OCI-LY3 (cell line): ENCODE data around the gene PRSS22.

Source experiments
- H2AFZ ChIP-seq: fragments of 200-600, 300-600 bp; shearing (Covaris generic); 2 replicates; pipeline ENCODE4 v1.6.0; 2014; ENCODE audit warnings: antibody characterized with exemption, low read depth, low read length
- H3K27ac ChIP-seq: fragments of 200-600, 300-600 bp; sonication (generic); 2 replicates; pipeline ENCODE4 v1.5.1; 2014; ENCODE audit warnings: mild to moderate bottlenecking, low read length, moderate library complexity, mixed read lengths
- H3K27me3 ChIP-seq: fragments of 200-600, 300-600 bp; sonication (generic); 2 replicates; pipeline ENCODE4 v1.6.1; 2014; ENCODE audit warnings: low read depth, low read length, mixed read lengths
- H3K36me3 ChIP-seq: fragments of 200-600, 300-600 bp; sonication (generic); replicated peaks from 2 replicates; pipeline ENCODE3; 2014; ENCODE audit warnings: low read depth, low read length, mixed read lengths
- H3K4me1 ChIP-seq: fragments of 300-600, 200-600 bp; sonication (generic); 2 replicates; pipeline ENCODE4 v1.6.1; 2014; ENCODE audit warnings: low read length, mixed read lengths
- H3K4me2 ChIP-seq: fragments of 200-600, 300-600 bp; sonication (generic); 2 replicates; pipeline ENCODE4 v1.6.1; 2014; ENCODE audit warnings: low read length, mixed read lengths
- H3K4me3 ChIP-seq: fragments of 300-600, 200-600 bp; sonication (generic); 2 replicates; pipeline ENCODE4 v1.5.1; 2014; ENCODE audit warnings: antibody characterized with exemption, mild to moderate bottlenecking, low read length, moderate library complexity
- H3K79me2 ChIP-seq: fragments of 300-600, 200-600 bp; shearing (Covaris generic); 2 replicates; pipeline ENCODE4 v1.6.1; 2014; ENCODE audit warnings: mild to moderate bottlenecking, low read length, mixed read lengths
- H3K9ac ChIP-seq: fragments of 300-600, 200-600 bp; shearing (Covaris generic); 2 replicates; pipeline ENCODE4 v1.6.0; 2014; ENCODE audit warnings: mild to moderate bottlenecking, low read length, moderate library complexity
- H3K9me3 ChIP-seq: fragments of 200-600, 300-600 bp; shearing (Covaris generic); 2 replicates; pipeline ENCODE4 v1.6.1; 2014; ENCODE audit warnings: low read length, mixed read lengths; ENCODE audit not compliant: insufficient read depth
- H4K20me1 ChIP-seq: fragments of 200-600, 300-600 bp; sonication (generic); 2 replicates; pipeline ENCODE4 v1.6.1; 2016; ENCODE audit warnings: low read length, mixed read lengths; ENCODE audit not compliant: insufficient read depth
- EZH2phosphoT487 ChIP-seq: fragments of 200-600 bp; shearing (Covaris generic); IDR thresholded peaks from 2 replicates; pipeline ENCODE4 v1.6.1; 2018; ENCODE audit warnings: antibody characterized with exemption, mixed run types, low read depth
- TF ChIP-seq, protein P1 (sequence below): fragments of 200-600, 300-600 bp; sonication (generic); IDR thresholded peaks from 2 replicates; pipeline ENCODE4 v1.5.1; 2014; ENCODE audit warnings: antibody characterized with exemption, low read length, low read depth

PRSS22 gene

DNA sequence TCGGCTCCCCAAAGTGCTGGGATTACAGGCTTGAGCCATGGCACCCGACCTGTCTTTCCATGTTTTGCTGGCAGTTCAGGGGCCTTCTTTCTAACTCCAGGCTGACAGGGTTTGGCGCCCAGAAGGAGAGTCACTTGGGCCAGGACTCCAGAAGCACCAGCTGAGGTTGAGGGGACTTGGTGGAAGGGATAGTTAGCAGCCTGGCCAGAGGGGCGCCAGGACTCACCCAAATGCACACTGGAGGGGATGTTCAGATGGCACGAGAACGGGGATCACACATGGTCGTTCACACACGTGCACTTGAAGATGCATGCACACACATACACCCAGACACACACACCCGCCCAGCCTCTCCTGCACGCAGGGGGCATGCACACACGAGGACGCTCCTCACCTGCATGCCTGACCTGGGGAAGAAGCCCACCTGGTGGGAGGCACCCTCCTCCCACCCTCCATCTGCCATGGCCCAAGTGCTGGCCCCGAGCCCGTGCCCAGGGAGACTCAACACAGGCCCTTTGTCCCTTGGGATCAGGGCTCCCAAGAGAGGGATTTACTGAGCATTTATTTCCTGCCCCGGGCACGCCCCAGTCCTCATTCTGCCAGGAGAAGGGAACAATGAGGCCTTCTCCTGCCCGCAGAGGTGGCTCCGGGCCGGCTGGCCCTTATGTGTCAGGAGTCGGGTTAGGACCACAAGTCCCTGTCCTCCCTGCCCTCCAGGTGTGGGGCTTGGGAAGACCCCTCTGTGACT lies 43.2 kb downstream of the PRSS22 start:
- Histone ChIP-seq H3K27ac (no peak overlapping the region), H3K4me2 (no peak overlapping the region), H4K20me1 (no peaks in the 10 kb centered on the region), H2AFZ (no peak overlapping the region), H3K9me3 (no peaks in the 10 kb centered on the region), H3K36me3 (no peaks in the 10 kb centered on the region), H3K9ac (no peak overlapping the region), H3K4me3 (no peak overlapping the region), H3K79me2 (no peaks in the 10 kb centered on the region), H3K27me3 (peaks cover 6% of the 10 kb centered on the region; the same call in 1 of the 2 replicates), H3K4me1 (no peaks in the 10 kb centered on the region)
- no peak for TF ChIP-seq EZH2phosphoT487
- TF ChIP-seq, protein P1, sequence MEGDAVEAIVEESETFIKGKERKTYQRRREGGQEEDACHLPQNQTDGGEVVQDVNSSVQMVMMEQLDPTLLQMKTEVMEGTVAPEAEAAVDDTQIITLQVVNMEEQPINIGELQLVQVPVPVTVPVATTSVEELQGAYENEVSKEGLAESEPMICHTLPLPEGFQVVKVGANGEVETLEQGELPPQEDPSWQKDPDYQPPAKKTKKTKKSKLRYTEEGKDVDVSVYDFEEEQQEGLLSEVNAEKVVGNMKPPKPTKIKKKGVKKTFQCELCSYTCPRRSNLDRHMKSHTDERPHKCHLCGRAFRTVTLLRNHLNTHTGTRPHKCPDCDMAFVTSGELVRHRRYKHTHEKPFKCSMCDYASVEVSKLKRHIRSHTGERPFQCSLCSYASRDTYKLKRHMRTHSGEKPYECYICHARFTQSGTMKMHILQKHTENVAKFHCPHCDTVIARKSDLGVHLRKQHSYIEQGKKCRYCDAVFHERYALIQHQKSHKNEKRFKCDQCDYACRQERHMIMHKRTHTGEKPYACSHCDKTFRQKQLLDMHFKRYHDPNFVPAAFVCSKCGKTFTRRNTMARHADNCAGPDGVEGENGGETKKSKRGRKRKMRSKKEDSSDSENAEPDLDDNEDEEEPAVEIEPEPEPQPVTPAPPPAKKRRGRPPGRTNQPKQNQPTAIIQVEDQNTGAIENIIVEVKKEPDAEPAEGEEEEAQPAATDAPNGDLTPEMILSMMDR = no peak

DNA sequence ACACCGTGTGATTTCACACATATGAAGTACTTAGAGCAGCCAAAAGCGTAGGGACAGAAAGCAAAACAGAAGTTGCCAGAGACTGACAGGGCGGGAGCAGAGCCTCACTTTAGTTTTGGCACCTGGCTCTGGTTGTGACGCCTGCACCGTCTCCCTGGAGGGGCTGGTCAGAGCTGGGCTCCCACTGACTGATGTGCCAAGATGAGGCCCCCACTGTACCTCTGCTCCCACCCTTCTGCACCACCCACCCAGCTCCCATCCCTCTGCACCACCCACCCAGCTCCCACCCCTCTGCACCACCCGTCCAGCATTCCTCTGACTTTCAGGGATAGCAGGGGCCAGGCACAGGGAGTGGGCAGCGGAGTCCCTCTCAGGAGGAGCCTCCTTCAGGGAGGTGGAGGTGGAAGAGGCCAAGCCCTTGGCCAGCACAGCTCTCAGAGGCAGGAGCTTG lies 44.2 kb downstream of the PRSS22 start:
- TF ChIP-seq, protein P1 = no peak
- no peak for TF ChIP-seq EZH2phosphoT487
- no peak overlapping the region for H3K4me2 ChIP-seq
- H4K20me1 ChIP-seq = no peaks in the 10 kb centered on the region
- no peaks in the 10 kb centered on the region for H3K4me1 ChIP-seq
- H3K27ac ChIP-seq = no peak overlapping the region
- H3K27me3 ChIP-seq = peaks cover 7% of the 10 kb centered on the region; the same call in 1 of the 2 replicates
- H2AFZ ChIP-seq = no peak overlapping the region
- H3K79me2 ChIP-seq = no peaks in the 10 kb centered on the region
- H3K36me3 ChIP-seq = no peaks in the 10 kb centered on the region
- H3K4me3 ChIP-seq = no peak overlapping the region
- no peak overlapping the region for H3K9ac ChIP-seq
- H3K9me3 ChIP-seq = no peaks in the 10 kb centered on the region

DNA sequence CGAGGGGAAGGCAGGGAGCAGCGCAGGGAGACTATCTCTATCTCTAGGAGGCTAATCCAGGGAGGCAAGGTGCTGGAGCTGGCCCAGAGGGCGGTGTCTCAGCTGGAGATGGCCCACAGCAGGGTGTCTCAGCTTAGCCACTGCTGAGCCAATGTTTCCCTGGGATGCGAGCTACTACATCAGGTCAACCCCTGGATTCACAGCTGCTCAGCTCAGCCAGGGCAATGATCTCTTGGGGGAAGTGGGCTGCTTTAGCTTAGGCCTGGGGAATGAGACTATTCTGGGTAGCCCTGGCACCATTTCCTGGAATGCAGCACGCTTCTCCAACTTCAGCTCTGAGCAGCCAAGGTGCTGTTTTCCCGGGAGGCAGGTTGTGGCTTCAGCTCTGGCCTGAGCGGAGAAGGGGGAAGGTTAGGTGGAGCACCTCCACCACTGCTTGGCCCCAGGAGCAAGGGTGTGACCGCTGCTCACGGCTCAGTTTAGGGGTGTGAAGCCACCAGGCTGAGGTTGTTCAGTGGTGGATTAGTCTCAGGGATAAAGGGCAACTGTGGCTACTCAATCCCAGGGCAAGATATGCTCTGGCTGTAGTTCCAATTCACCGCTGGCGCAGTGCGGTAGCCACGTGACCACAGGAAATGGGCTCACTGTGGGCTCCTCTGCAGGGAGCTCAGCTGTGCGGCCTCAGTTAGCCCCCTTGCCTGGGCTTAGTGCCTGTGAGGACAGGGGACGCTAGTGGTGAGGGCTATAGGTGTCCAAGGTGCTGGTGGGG lies 46.1 kb downstream of the PRSS22 start:
- TF ChIP-seq EZH2phosphoT487 = no peak
- TF ChIP-seq, protein P1 = no peak
- Histone ChIP-seq H3K79me2 (no peaks in the 10 kb centered on the region), H3K4me2 (no peak overlapping the region), H4K20me1 (no peaks in the 10 kb centered on the region), H3K4me1 (no peaks in the 10 kb centered on the region), H2AFZ (no peak overlapping the region), H3K9ac (no peak overlapping the region), H3K9me3 (no peaks in the 10 kb centered on the region), H3K27me3 (peaks cover 7% of the 10 kb centered on the region; the same call in 1 of the 2 replicates), H3K27ac (no peak overlapping the region), H3K36me3 (no peaks in the 10 kb centered on the region), H3K4me3 (no peak overlapping the region)

DNA sequence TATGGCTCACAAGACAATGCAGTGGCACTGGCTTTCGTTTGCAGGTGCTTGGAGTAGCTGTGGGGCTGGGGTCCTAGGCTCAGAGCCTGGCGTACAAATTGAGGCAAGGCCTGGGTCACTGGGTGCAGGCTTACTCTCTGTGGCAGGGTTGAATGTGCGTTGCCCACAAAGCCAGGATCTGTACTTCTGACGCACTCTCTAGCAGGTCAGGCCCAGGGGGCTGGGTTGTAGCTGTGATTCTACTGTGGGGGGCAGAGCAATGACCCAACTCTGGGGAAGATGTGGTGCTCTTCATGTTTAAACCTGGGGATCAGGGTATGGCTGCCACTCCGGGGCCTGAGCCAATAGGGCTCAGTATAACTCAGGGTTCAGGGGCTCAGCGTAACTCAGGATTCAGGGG lies 47.3 kb downstream of the PRSS22 start:
- no peak overlapping the region for H3K4me3 ChIP-seq
- H3K4me1 ChIP-seq = no peaks in the 10 kb centered on the region
- no peak overlapping the region for H3K27ac ChIP-seq
- no peaks in the 10 kb centered on the region for H3K79me2 ChIP-seq
- peaks cover 7% of the 10 kb centered on the region; the same call in 1 of the 2 replicates for H3K27me3 ChIP-seq
- TF ChIP-seq, protein P1 = no peak
- no peak for TF ChIP-seq EZH2phosphoT487
- no peaks in the 10 kb centered on the region for H4K20me1 ChIP-seq
- no peak overlapping the region for H3K9ac ChIP-seq
- no peaks in the 10 kb centered on the region for H3K36me3 ChIP-seq
- no peak overlapping the region for H3K4me2 ChIP-seq
- H2AFZ ChIP-seq = no peak overlapping the region
- no peaks in the 10 kb centered on the region for H3K9me3 ChIP-seq
